GOT3 (cell line): ENCODE measurements around the gene CPSF3.

Experiments used
- DNase-seq: peaks from one replicate; lab custom pipeline; 2025; ENCODE audit warnings: mixed read lengths; lab: John Stamatoyannopoulos, UW

Gene CPSF3

GRCh38 chr2:9518163-9518562 lies 94.7 kb downstream of the CPSF3 start:
- no peak for DNase-seq

GRCh38 chr2:9518780-9519179 lies 95.3 kb downstream of the CPSF3 start:
- no peak for DNase-seq

- DNase-seq, result no peak
These were observed 95.8 kb downstream of the CPSF3 start for GRCh38 chr2:9519250-9519649.
